Thyroid gland (tissue), 4 donors: Measurements from ENCODE around the gene PIGQ.

ENCODE experiments used
- CTCF ChIP-seq, 6 experiments: fragments of 200-600 bp in 3 of 6; fragments of 450-650 bp in 3 of 6; sonication (generic) in 3 of 6; IDR thresholded peaks; one replicate each; pipeline ENCODE4 v1.5.1; 2016 to 2019; ENCODE audit warnings: antibody characterized with exemption in 6 of 6, mild to moderate bottlenecking in 2 of 6, inconsistent platforms in 1 of 6, moderate library complexity in 1 of 6
- POLR2A ChIP-seq, 2 donors: fragments of 450-650 bp; IDR thresholded peaks; one replicate each; pipeline ENCODE4 v1.6.1; 2017; ENCODE audit warnings: antibody characterized with exemption in 2 of 2, mild to moderate bottlenecking in 2 of 2, moderate library complexity in 1 of 2

DNA sequence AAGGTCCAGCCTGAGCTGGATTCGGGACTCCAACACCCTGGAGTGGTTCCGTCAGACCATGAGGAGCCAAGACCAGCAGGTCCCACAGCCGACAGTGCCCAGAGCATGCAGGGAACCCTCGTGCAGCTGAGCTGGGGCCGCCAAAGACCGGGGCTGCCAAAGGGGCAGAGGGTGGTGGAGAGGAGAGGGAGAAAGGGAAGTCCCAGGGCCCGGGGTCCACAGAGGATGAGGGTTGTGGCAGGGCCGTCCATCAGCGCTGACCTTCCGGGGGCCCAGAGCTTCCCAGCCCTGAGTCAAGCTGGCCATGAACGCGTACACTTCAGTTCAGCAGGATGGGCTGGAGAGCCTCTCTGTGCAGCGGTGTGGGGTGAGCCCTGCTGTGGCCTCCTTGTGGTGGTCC is 48.9 kb upstream of the PIGQ start:
- TF ChIP-seq POLR2A (IDR thresholded peaks at IDR 0.05) (no peak), CTCF (IDR thresholded peaks at IDR 0.05) (no peak)
